Measurements from ENCODE around the gene CNTNAP2.

DNA sequence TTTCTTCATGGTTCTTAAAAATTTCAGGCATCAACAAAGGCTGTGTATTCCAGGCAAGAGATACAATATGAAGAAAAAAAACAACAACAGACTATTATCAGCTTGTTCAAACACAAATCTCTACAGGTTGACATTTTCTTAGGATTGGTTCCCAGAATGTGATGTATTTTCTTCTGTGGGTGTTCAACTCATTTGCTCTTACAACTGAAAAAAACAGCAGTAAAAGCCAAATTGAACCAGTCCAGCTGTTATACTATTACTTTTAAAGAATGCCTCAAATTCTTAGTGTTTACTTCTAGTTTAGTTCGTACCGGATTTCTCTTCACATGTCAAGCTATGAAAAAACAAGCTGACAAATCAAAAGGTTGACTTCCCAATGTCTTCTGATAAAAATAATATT lies 60.7 kb downstream of the CNTNAP2 start:
- TF ChIP-seq, protein P1, sequence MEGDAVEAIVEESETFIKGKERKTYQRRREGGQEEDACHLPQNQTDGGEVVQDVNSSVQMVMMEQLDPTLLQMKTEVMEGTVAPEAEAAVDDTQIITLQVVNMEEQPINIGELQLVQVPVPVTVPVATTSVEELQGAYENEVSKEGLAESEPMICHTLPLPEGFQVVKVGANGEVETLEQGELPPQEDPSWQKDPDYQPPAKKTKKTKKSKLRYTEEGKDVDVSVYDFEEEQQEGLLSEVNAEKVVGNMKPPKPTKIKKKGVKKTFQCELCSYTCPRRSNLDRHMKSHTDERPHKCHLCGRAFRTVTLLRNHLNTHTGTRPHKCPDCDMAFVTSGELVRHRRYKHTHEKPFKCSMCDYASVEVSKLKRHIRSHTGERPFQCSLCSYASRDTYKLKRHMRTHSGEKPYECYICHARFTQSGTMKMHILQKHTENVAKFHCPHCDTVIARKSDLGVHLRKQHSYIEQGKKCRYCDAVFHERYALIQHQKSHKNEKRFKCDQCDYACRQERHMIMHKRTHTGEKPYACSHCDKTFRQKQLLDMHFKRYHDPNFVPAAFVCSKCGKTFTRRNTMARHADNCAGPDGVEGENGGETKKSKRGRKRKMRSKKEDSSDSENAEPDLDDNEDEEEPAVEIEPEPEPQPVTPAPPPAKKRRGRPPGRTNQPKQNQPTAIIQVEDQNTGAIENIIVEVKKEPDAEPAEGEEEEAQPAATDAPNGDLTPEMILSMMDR (IDR thresholded peaks at IDR 0.05) = no peak
- TF ChIP-seq POLR2A (IDR thresholded peaks at IDR 0.05) (no peak), EP300 (IDR thresholded peaks at IDR 0.05) (no peak), POLR2AphosphoS5 (IDR thresholded peaks at IDR 0.05) (no peak)

Data from stomach (tissue), 4 donors.